GM19324 (cell line): ENCODE measurements around the gene RPRD1B.

Source experiments
- ATAC-seq: cut with Tn5 transposase; IDR thresholded peaks from one replicate; pipeline ENCODE4 v1.9.1; 2021; ENCODE audit warnings: mild to moderate bottlenecking, moderate library complexity; ENCODE audit not compliant: unreplicated experiment, low FRiP score

The RPRD1B gene

DNA sequence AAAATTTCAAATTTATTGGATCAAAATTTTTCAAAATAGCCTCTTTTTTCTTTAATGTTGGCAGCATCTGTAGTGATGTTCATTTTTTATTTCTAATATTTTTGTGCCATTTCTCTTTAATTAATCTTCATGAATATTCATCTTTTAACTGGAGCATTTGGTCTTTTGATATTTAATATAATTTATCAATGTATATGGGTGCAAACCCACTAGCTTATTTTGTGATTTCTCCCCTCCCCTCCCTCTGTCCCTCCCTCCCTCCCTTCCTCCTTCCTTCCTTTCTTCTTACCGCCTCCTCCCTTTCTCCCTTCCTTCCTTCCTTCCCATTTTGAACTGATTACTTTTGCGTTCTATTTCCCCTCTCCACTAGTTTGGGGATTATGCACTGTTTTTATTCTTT lies 82.3 kb downstream of the RPRD1B start:
- ATAC-seq, result no peak

DNA sequence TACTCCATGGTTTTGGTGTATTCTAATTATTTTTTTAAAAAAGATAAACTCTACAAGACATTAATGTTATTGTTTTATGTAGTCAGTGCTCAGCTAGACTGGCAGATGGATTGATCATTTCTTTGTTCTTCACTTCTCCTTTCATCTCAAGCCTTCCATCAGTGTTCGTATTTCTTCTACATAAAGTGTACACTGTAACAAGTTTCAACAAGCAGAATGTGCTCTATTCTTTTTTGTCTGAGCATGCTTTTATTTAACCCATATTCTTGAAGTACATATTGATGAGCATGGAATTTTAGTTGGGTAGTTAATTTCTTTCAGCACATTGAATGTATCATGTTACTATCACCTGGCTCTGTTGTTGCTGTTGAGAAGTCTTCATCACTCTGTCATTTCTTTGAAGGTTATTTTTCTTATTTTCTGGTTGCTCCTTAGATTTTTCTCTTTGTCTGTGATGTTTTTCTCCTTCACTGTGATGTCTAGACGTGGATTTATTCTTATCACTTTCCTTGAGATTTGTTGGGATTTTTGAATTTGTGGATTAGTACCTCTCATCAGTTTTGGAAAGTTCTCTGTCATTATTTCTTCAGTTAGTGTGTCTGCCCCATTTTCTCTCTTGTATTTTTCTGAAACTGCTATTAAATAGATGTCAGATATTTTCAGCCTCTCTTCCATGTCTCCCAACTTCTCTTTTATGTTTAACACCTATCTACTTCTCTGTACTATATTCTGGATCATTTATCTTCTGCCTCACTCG lies 83.0 kb downstream of the RPRD1B start:
- no peak for ATAC-seq

DNA sequence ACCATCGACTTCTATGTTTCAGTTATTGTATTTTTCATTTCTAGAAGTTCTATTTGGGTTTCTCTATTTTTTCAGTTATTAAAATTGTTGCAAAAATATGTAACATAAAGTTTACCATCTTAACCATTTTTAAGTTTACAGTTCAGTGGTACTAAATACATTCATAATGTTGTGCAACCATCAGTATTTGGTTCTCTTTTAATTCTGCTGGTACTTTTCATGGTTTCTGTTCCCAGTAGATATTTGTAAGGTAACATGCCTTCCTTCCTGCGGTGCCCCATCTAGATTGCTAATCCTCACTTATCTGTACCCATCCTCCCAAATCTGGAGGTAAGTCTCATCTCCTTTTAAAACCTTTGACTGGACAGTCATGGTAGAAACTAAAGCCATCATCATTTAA lies 83.7 kb downstream of the RPRD1B start:
- ATAC-seq, result no peak

DNA sequence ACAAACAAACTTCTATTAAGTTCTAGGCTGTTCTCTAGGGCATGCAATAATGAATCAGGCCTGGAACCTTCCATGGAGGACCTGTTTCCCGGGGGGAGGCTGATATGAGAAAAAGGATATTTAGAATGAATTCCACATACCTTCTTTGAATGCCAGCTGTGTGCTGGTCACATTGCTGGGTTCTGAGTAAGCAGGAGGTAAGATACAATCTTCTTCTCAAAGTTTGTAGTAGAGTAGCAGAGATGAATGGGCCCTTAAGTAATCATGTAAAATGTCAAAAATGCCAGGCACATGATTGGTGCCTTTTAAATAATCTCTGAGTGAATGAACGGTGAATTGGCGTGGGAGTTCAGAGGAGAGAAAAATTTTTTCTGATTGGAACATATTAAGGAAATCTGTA lies 84.1 kb downstream of the RPRD1B start:
- no peak for ATAC-seq

DNA sequence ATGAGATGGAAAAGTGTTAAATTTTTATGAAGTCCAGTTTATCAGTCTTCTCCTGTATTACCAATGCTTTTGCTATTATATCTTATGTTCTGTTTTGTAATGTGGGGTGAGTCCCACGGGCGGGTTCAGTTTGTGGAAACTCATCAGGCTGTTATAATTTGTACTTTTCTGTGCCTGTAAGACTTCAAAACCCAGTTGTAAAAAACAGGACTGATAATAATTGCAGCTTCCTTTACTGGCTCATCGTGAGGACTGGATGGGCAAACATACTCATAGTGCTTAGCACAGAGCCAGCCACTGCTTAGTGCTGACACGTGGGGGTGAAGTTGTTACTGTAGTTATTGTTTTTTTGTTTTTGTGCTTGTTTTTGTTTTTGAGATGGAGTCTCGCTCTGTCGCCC lies 85.9 kb downstream of the RPRD1B start:
- ATAC-seq, result no peak

DNA sequence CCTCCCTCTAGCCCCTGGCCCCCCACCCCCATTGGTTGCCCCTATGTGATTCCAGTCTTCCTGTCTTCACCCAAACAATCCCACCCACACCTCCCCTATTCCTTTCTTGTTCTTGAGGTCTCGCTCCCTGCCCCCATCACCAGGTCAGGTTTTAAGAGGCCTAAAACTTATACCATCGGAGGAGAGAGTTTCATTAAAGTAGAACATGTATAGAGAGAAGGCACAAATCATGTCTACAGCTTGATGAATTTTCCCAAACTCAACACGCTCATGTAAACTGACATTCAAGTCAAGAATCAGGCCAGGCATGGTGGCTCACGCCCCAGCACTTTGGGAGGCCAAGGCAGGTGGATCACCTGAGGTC lies 87.1 kb downstream of the RPRD1B start:
- ATAC-seq, result no peak

DNA sequence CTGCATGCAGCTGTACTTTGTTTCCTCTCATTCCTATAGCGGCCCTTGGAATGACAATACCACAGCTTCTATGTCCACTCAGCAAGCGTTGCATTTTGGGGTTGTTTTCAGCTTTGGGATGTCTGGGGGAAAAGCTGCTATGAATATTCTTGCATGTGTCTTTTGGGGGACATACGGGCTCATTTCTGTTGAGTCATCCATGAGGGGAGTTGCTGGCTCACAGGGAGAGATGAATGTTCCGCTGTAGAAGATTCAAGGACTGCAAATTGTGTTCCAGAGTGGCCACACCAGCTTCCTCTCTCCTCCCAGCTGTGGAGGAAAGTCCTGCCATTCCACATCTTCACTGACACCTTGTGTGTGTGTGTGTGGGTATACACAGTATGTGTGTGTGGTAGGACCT lies 88.2 kb downstream of the RPRD1B start:
- ATAC-seq, result no peak

DNA sequence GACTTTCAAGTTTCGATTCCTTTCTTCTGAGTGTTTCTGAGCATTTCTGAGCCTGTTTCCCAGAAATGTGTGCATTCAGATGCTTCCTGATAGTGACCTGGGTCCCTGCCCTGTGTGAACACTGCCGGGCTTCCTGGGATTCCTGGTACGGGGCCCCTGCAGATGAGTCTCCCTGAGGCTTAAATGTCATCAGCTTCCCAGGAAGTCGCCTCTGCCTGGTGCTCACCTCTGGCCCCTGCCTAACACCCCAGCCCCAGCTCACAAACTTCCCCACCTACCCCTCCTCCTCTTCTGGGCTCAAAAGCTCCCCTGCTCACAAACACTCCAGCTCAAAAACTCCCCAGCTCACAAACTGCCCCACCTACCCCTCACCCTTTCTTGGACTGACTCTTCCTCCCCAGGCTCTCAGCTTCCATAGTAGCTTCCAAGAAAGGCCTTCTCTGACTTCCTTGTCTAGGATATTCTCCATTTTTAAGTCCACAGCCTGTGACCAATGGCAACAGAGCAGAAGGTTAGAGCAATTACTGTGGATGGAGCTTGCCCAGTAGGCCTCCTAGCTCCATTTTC lies 89.6 kb downstream of the RPRD1B start:
- ATAC-seq, result no peak

DNA sequence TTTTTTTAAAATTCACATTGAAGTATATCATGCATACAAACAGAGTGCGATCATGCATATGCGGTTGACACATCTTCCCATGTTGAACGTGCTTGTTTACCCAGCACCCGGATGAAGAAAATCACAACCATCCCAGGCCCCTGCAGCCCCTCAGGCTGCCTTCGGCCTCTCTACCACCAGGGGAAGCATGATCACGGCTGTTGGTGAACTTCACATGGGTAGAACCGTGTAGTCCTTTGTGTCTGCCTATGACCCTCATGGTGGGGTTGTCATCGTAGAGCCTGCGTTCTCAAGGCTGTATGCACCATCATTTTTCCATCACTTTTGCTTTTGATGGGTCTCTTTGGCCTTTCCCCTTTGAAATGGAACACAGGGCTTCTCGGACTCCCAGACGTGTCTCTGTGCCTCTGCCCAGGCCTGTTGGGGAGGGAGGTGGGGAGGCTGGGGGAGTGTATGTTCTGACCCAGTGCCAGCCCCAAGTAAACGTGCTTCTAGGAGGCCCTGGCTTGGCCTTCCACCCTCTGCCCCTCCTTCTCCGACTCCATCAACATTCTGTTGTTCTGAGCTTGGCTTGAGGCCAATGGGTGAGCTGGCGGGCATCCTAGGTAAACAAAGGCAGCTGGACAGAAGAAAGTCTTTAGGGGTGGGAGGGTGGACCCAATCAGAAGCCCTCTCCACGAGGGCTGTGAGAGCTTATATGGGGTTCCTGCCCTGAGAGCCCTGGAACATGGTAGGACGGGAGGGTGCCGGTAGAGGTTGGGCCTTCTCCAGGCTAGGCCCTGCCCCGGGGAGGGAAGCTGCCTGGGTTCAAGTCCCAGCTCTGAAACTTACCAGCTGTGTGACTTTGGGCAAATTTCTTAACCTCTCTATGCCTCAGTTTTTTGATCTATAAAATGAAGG lies 91.9 kb downstream of the RPRD1B start:
- ATAC-seq, result no peak

DNA sequence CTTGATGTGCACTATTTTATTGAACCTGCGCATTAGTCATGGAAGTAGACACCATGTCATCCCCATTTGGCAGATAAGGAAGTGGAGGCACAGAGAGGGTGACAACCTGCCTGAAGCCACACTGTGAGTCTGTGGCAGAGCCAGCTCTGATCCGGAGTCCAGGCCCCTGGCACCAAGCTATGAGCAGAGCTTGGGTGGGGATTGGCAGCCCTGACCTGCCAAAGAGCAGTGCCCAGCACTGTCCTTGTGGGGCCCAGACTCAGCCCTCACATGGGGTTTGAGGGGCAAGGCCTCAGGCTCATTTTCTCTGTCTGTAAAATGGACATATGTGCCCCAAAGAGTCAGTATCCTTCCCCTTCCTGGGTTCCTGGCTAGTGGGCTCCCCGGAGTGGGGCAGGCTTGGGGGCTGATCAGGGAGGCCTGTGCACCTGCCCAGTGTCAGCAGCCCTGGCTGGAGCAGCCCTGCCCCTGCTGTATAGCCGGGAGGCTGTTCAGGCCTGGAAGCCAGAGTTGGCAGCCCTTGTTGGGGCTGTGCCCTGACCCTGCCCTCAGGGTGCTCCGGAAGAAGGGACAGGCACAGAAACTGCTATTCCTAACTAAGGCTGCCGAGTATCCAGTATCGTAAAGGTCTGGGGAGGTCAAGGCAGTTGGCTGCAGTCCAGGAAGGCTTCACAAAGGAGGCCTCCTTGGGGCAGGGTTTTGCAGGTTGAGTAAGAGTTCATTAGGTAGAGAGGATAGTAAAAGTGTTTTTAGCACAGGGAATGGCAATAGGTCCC lies 92.8 kb downstream of the RPRD1B start:
- no peak for ATAC-seq

DNA sequence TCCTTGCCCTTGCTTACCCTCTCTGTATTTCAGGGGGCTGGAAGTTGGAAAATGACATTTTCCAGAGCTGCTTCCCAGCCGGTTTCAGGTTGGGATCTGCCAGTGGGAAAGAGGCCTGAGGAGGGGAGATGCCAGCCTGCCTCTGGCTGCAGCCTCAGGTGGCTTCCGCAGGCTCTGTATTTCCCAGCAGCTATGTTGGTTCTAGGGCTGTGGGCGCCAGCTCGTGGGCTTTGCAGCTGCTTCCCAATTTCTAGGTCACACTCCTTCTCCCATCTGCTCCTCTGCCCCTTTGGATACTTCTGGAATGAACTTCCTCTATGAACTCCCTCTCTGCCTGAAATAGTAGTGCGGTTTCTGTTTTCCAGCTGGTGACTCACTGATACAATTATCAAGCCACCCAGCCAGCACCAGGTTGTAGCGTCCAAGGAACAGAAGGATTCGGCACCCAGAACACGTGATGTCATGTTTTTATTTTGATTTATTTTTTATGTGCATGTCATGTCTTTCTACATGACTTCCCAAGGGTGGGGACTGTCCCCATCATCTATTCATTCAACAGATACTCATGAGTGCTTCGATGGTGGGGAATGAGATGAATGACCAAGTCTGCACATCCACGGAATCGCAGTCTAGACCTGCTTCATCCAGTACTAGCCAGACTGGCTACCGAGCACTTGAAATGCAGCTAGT lies 93.5 kb downstream of the RPRD1B start:
- no peak for ATAC-seq

DNA sequence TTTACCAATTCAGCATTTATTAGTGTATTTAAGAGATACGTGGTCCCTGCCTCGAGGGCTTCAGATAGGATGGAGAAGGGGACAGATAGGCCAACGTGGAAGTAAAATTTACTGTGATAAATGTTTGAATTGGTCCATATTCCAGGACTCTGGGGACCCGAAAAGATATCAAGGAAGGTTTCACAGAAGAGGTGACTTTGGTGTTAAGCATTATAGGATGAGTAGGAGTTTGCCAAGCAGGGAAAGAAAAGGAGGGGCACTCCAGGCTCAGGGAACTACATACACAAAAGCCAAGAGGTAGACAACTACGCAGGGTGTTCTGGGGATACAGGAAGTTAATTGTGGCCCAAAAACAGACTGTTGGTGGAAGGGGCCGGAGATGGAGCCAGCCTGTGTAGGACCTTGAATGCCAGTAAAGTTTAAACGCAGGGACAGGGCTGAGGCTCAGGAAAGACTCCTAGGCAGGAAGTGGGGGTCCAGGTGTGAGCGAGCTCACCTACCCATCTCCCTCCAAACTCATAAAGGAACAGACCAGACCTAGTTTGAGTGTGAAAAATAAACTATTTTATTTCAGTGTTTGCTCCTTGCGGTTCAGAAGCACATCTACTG lies 94.5 kb downstream of the RPRD1B start:
- ATAC-seq, result no peak

DNA sequence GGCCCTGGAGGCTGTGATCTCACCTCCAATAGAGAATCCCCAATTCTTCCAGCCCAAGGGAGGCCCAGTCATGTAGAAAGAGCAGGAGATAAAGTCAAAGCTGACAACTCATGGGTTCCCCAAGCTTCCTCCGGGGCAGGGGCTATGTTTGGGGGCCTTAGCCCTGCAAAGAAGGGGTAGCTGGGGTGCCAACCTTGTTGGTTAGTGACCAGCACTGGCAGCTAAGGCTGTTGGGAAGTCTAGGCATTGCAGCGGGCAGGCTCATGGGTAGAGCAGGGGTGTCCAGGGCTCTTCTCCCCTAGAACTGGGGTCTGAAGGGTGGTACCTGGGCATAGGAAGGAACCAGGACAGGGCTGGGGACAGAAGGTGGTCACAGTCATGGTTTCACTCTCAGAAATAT lies 95.1 kb downstream of the RPRD1B start:
- no peak for ATAC-seq

DNA sequence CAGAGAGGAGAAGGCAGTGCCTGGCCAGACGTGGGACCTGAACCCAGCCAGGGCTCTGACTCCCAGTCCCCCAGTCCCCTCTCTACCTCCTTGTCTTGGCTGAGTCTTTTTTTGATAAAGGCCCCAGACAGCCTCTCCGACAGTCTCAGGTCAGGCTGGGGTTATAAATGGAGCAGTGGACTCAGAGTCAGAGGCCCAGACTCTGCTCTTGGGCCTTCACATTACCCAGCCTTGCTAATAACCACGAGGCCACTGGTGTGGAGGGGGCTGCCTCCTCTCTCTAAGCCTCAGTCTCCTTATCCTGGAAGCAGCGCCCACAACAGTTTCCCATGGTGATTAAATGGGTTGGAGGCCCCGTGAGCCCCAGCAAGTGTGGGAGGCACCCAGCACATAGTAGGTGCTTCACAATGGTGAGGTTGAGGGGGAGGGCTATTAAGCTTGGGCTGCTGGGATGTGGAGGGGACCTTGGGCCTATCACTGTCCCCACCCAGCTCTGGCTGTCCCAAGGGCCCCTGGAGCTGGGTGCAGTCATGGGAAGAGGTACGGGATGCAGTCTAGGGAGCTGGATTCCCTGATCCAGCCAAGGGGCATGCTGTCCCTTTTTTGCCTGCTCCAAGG lies 95.8 kb downstream of the RPRD1B start:
- ATAC-seq, result no peak

DNA sequence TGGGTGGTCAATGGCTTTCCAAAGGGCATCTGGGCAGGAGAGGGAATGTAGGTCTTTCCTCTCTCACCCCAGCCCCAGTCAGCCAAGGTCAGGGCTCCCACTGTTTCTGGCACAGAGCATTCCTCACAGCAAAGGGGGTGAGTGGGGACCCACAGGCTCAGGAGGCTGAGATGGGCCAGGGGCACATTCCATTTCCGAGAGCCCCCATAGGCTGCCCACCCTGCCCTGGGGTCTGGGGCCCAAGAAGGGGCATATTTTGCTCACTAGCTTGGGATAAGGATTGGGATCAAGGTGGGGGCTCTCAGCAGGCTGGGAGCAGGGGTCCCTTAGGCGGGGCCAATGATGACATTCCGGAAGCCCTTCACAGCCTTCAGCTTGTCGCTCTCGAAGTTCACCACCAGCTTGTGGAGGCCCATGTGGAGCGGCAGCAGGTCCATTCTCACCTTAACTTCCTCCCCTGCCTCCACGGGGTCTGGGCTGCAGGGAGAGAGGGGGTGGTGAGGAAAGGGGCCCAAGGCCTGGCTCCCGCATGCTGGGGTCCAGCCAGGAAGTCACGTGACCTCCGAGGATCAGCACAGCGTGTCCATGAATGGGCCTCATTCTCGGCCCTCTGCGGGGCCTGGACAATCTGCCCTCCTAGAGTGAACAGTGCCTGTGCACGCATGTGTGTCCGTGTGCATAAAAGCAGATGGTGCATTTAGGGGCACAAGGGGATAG lies 96.5 kb downstream of the RPRD1B start:
- no peak for ATAC-seq

DNA sequence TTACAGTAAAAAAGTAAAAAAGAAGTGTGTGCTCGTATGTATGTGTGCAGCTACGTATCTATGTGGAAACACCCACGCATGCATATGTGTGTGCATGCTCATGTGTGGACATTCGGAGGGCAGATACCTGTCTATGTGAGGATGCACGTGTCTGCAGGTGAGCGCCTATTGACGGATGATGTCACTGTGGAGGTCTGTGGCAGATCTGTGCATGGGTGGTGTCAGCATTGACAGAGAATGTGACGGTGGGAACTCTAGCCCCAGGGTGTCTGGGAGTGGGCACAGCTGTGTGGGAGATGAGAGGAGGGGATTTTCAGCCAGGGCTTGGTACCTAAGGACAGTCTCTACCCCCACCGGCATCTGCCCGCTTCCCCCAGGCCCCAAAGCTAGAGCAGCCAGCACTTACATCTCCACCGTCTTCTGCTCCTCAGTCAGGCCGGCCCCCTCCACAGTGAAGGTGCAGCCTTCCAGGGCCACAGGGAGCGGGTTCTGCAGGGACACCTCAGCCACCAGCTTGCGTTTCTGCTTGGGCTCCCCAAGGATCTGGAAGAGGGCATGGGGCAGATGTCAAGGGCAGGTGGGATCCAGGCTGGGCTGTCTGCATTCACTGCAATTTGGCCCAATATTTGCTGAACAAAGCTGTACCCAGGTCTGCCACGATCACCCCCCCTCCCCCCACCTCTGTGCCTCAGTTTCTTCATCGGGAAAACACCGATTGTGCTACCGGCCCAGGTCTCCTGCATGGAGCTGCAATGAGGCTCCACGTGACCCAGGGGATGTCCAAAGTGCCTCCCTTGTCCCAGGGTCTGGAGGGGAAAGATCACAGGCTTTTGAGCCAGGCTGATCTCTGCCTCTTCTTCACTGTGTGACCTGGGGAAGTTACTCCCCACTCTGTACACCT lies 97.4 kb downstream of the RPRD1B start:
- ATAC-seq, result no peak

DNA sequence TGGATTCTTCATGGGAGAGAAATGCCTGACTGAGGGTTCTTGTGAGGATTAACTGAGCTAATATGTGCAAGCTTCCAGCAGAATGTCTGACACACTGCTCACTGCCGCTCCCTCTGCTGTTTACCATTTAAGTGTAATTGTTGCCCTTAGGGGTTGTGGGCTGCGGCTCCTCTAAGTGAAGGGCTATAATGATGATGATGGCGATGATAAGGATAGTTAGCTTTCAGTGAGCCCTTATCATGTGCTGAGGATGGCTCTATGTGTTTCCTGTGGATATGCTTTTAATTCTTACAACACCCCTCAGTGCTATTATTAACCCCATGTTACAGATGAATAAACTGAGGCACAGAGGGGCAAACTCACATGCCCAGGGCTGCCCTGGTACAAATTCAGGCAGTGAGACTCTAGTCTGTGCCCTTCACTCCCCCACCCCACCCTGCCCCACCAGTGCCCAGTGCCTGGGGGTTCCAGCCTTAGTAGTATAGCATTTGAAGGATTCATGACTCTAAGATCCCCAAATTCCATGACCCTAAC lies 98.1 kb downstream of the RPRD1B start:
- ATAC-seq, result no peak
